Fibroblast of skin of abdomen (primary cell): ENCODE results near the gene KRT75.

Experiments used
- DNase-seq: peaks from one replicate; pipeline ENCODE4 v3.0.0-alpha.2; 2013

The KRT75 gene

DNA sequence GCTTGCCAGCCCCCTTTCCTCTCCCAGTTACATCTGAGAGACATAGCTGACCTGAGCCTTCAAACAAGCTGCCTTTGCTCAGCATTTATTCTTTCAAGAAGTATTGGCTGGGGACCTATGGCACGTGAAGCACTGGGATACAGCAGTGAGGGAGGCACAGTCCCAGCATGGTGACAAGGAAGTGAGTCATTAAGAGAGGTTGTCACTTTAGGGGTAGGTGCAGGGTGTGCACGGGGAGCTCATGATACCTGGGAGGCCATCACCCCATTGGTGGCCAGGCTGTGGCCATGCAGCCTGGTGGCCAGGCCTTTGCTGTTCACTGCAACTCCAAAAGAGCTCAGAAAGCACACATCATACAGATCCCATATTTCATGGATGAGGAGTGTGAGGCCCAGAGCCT lies 5.7 kb upstream of the KRT75 start:
- no peak for DNase-seq

DNA sequence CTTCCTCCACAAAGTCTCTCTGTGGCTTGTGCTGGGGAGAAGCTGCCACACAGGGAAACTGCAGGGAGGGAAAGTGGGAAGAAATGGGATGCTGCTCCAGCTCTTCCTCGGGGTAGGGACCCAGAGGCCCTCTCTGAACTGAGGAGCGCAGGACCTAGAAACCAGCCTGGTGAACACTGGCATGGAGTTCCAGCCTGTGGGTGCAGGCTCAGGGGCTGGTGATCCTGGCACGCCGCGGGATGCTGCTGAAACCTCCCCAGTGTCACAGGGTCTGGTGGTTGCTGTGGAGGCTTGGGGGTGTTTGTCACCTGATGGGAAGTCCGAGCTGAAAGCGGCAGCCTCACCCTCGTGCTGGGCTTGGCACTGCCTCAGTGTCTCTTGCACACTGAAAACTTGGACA lies 5.2 kb upstream of the KRT75 start:
- DNase-seq: no peak

DNA sequence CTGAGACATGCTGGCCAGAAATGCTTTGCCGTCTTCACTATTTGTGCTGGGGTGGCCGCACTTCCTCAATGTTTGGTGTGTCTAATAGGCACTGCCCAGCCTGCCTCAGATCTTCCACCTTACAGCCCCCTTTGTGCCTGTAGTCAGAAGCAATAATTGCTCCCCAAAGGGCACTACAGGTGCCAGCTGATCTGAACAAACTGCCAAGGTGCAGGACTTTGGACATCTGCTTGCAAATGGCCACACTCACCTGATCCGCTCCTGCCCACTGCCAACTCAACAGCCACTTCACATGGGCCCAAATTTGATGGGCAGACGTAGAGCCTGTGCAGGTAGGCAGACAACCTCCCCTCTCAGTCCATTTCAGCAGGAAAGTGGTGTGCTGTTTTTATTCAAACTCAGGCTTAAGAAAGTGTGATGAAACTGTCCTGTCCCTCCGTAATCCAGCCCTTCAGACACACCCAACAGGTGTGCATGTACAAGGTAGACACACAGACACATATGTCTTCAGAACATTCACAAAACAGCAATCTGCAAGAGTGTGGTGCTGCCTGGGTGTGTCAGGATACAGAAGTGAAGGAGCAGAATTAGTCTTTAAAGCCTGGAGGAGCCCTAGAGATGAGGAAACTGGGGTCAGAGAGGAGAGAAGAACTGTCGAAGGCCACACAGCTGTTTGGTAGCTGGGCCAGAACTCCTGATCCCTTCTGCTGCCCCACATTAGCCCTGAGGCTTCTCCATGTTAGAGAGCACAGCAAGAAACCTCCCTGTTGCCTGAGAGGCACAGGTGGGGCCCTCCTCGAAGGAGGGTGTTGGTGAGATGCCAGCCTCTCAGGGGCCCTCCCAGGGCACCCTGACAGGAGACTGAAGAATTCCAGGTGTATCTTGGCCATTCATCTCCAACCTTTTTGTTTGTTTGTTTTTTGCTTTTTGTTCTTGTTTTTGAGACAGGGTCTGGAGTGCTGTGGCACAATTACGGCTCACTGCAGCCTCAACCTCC lies 4.4 kb upstream of the KRT75 start:
- DNase-seq: no peak

DNA sequence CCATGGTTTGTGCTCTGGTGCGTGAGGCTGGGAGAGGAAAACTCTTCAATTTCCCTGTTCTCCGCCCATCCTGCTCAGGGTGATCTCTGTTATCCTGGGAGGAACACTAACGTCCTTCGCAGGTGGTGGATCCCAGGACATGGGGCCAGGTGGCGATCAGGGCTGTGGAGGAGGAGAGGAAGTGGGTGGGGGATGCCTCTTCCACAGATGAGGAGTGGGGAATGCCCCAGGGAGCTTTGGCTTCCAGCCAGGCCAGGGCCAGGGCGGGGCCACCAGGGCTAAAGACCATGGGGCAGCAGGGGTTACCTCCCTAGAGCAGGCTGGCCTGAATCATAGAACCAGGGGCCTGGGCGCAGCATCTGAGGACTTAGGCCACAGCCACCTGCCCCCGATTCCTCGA lies 3.3 kb upstream of the KRT75 start:
- no peak for DNase-seq

DNA sequence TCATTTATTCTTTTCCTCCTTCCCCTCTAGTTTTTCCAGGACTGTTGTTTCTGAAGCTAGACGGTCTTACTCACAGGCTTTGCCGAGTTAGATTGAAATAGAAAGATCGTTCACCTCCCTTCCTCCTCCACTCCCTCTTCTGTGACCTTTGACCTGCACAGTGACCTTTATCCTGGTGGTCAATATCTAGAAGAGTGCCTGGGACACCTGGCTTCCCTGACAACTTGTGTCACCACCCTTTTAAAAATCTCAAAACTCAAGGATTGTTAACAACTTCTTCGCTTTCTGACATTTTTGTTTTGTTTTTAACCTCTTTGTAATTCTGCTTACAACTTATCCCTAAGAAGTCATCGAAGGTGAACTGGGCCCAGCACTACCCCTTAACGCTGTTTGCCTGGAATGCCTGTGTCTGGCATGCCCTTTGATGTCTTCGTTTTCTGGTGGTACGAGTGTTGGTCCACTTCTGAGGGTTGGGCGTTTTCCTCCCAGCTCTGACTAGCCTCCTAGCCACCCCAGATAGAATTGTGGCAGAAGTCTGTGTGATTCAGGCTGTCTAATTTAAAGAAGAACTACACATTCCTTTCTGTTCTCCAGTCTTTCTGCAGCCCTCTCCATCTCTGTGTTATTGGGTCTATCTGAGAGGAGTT lies 2.8 kb upstream of the KRT75 start:
- DNase-seq: no peak

DNA sequence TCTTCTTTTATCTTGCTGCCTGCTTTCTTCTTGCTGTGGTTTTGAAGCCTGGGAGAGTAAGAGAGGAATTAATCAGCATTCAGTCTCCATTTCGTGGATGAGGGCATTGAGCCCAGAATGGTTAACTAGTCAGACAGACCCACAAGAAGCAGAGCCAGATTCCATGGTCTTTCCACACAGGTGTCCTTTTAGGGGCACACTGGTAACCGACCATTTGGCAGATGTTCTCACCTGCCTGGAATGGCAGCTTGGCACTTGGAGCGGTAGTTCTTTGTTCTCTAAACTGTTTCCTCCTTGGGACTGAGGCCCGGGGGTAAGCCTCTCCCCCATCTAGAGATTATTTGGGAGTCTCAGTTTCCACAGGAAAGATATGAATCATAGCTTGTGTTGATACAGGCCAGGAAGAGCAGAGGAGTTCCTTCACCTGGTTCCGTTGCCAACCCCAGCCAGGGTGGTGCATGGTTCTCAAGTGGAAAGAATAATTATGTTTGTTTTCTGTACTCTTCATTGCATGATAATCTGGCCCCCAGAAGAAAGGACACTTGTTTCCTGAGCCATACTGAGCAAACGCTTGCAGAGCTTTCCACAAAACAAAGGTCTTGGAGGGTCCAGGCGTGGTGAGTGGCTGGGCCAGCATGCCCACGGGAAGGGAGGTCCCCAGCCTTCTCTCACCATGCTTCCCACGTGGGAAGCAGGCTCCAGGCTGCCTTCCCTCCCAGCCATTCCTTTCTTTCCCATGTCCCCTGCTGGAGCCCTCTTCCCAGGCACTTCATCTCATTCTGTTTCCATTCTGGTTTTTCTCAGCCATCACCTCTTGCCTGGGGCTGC lies 2.0 kb upstream of the KRT75 start:
- peak; percentile 52 for DNase-seq

DNA sequence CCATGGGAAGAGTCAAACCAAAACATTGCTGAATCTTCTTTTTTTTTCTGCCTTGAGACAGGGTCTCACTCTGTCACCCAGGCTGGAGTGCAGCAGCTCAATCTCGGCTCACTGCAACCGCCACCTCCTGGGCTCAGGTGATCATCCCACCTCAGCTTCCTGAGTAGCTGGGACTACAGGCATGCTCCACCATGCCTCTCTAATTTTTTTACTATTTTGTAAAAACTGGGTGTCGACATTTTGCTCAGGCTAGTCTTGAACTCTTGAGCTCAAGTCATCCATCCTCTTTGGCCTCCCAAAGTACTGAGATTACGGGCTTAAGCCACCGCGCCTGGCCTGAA lies 1.5 kb upstream of the KRT75 start:
- DNase-seq: no peak

DNA sequence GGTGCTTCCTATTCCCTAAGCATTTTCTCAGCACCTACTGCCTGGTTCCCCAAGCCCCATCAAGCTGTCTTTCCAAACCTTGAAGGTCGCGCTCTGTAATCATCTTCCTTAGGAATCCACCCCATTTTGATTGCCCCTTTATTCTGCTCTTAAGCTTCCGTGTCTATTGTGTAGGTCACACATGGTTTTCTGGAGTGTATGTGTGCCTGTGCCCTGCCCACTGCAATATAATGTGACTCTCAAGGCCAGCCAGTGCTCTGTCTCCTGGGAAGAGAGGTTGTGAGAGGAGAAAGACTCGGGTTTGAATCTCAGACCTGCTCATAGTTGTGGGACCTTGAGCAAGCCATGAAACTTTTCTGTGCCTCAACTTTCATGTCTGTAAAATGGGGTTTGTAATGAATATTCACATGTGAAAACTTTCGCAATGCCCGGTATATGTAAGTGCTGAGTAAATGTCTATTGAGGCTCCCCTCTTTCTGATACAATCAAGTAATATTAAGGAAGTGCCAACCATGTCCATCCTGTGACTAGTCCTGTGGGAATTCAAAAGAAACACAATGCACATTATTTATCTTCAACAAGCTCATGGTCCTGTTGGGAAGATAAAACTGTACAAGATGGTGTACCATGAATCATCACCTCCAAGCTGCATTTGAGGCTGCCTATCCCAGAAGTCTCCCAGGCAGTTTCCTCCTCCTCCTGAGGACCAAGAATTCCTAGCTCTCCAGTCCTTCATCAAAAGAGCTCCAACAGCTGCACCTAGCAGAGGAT lies 774 bp upstream of the KRT75 start:
- peak; percentile 25 for DNase-seq

DNA sequence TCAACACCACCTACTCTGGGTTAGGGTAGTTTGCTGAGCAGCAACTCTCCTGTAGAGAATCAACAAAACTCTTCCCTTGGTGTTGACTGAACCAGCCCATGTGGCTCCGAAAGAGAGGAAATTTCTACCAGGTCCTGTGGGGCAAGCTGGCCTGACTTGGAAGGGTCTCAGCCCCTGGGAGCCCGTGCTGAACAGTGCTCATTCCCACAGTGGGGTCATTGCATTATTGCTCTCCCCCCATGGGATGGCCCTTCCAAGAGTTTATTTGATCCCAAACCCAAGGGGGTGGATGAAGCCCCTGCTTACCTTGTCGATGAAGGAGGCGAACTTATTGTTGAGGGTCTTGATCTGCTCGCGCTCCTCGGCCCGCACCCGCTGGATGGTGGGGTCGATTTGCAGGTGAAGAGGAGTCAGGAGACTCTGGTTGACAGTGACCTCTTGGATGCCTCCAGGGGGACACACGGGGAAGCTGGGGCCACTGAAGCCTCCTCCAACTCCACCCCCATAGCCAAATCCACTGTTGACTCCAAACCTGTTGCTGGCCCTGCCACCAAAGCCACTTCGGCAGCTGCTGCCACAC lies 580 bp downstream of the KRT75 start:
- no peak for DNase-seq

DNA sequence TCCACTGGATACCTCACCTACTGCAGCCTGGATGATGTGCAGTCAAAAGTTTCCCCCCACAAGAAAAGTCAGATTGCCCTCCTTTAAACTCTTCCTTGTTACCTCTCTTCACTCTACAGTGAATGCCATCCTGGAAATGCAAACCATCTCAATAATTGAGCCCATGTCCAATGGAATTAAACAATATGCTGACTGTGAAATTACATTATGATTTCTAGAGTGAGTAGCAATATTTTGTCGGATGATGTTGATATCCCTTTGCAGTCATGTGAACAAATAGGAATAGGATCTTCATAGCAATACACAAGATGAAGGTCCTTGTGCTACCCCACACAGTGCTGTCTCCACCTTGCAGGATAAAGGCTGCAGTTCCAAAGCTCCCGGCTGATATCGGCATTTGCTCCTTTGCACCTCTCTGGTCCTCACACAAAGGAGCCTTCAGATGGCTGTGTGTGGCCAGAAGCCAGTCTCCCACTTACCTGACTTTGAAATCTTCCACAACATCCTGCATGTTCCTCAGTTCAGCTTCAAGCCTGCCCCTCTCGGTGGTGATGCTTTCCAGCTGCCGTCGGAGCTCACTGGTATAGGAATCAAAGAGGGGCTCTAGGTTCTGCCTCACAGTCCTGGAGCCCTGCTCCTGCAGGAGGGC lies 1.5 kb downstream of the KRT75 start:
- no peak for DNase-seq

DNA sequence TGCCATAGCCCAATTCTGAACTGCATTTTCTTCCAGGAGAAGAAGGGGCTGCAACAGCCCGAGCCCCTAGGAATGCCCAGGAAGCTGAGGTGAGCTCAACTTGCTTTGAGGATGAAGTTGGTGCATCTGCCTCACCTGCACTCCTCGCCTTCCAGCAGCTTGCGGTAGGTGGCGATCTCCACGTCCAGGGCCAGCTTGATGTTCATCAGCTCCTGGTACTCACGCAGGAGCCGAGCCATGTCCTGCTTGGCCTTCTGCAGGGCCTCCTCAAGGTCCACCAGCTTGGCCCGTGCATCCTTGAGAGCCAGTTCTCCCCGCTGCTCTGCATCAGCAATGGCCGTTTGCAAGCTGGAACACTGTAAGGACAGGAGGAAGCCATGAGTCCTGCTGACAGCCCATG lies 6.0 kb downstream of the KRT75 start:
- no peak for DNase-seq

DNA sequence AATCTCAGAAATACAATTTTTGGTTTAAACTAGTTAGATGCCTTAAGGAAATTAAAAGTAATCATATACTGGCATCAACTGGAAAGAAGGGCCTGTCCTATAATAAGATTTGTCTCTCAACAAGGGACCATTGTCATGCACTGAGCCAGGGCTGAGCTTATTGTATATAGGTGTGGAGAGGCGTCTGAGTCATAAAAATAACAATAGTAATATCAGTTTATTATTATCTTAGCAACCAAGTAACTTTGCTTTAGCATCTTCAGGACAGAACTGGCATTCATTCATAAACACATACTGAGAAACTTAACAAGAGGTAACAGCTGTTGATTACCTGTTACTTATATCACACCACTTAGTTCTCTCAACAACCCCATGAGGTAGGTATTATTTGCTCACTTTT lies 7.1 kb downstream of the KRT75 start:
- no peak for DNase-seq

DNA sequence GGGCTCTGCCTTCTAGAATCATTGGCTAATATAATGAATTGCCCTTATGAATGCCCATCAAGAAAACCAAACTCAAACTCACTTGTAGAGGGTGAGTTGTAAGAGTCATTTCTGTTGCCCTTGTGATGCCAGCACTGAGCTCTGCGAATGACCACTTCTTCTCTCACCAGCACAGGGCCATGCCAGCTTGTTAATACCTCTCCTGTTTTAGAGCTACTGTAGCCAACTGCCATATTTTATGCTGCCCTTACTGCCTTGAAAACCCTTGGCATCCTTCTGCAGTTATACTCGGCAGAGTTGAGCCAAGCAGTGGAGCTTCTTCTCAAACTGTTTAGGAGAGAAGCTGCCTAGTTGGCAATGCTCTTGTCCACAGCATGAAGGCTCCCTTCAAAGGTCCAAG lies 8.1 kb downstream of the KRT75 start:
- no peak for DNase-seq

DNA sequence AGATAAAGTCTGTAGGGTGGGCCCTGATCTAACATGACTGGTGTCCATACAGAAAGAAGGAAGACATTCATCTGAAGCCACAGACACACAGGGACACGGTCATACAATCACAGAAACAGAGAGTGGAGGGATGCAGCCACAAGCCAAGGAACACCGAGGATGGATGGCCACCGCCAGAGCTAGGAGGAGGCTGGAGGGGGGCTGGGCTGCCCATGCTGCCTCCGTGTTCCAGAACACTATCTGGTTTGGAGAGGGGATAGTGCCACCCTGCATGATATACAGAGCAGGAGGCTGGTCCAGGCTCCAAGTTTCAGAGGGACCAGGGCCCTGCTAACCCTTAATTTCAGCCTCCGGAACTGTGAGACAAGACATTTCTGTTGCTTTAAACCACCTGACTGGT lies 8.7 kb downstream of the KRT75 start:
- no peak for DNase-seq

DNA sequence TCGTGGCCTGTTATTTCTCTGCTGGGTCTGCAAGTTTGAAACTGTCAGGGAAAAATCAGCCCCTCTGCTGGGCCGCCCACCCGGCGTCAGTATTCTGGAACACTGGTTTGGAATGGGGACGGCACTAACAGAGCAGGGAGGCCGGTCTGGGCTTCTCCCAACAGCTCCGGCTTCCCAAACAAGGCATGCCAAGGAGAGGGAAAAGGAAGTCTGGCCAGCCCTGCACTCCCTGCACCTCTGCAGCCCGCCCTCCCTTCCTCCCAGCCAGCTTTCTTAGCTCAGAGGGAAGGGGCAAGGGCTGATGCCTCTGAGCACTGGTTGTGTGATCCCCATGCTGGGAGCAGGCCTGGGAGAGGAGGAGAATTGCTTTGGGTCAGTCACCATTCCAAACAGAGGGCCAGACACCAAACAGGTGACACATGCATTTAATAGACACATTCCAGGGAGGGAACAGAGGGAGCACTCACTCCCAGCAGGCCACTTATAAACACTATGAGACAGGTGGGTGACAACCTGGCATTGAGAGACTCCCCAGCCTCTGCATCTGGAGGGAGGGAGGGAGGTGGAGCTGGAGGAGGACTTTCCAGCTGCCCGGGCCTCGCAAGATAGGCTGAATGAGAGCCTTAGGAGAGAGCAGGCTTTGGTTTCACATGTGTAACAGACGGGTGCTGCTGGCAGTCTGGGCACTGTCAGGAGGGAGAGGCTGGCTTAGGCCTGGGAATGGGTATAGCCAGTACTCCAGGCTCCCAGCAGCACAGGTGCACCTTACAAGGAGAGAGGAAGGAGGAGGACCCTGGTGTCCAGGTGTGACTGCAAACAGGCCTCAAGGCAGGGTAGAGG lies 10.3 kb downstream of the KRT75 start:
- no peak for DNase-seq

DNA sequence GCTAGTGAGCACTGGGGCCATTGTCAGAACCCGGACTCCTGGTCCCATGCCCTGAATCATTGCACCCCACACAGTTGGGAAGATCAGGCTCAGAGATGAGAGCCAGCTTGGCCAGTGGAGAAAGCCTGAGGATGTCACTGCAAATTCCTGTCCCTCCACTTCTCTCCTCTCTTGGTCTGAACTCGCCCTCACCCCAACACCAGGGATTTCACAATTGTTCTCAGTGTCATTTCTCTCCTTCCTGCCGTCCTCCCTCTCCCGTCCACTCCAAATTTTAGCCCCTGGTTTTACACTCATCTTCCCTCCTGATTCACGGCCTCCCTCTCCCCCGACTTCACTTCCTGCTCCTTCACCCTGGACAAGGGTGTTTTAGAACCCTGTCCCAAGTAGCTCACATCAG lies 11.1 kb downstream of the KRT75 start:
- no peak for DNase-seq

DNA sequence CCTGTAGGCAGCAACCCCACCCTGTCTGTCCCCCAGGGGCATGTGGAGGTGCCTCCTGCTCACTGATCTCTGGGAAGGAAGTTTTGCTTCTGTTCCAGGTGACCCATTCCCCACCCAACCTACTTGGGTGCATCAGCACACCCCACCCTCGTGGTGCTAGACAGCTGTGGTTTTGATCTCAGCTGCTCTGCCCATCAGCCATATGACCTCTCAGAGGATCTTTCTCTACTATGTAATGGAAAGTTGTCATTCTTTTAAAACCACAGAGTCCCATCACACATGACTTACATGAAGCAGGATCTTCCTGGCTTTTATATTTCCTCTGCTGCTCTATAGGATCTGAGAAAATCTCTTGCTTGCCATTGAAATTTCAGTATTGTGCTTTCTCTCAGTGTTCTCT lies 14.5 kb downstream of the KRT75 start:
- DNase-seq: peak; percentile 61

DNA sequence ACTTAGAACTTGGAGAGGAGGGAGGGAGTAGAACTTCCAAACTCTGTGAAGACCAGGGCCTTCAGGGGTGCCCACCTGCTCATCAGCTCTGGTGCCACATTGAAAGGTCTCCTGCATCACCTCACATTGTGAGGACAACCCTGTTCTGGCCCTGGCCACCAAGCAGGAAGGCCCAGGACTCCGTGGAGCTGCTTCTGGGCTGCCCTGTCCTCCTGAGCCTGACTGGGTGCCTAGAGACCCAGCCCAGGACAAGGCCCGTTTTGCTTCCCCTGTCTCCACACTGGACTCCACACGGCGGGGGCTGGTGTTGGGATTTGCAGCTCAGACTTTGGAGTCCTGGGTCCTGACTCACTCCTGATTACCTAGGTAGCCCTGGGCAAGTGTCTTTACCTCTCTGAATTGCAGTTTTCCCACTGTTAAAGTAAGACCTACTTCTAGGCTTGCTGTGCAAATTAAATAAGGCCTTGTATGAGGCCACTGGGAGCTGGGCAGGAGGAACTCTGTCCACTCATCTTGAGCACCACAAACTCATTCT lies 15.5 kb downstream of the KRT75 start:
- DNase-seq: no peak

DNA sequence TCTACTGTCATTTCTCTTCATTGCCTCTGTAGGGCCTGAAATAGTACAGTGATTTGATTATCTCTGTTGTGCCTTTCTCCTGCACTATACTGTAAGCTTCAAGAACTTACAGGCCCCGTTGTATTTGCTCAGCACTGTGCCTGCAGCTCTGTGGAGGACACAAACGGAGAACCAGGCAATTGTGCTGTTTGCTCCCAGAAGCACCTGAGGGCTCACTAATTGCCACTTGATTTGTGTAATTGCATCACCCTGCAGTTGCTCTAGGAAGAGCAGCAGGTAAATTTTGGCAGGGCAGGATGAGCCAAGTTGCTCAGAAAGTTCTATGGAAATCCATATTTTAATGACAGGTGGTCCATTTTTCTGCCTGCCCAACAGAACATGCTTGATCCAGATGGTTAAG lies 16.4 kb downstream of the KRT75 start:
- DNase-seq: no peak

DNA sequence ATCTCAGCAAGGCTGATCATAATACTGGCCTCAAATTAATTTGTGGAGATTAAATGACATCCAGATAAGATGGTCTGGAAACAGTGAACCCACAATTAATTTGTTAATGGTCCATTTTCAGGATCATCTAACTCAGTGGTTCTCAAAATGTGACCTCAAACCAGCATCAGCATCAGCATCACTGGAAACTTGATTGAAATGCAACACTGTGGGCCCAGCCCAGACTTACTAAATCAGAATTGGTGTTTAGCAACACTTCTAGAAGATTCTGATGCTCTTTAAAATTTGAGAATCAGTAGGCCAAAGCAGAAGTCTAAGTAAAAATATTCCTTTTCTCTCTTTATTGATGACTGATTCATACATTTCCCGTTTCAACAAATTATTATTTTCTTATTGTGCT lies 17.4 kb downstream of the KRT75 start:
- DNase-seq: no peak
